ENCODE data around the gene CTF1.
"Not testable (repeated sequence)": the region's sequence is repeated elsewhere in the genome, so short reads cannot be mapped to it uniquely, and the experiment has no call there.

Gene CTF1

DNA sequence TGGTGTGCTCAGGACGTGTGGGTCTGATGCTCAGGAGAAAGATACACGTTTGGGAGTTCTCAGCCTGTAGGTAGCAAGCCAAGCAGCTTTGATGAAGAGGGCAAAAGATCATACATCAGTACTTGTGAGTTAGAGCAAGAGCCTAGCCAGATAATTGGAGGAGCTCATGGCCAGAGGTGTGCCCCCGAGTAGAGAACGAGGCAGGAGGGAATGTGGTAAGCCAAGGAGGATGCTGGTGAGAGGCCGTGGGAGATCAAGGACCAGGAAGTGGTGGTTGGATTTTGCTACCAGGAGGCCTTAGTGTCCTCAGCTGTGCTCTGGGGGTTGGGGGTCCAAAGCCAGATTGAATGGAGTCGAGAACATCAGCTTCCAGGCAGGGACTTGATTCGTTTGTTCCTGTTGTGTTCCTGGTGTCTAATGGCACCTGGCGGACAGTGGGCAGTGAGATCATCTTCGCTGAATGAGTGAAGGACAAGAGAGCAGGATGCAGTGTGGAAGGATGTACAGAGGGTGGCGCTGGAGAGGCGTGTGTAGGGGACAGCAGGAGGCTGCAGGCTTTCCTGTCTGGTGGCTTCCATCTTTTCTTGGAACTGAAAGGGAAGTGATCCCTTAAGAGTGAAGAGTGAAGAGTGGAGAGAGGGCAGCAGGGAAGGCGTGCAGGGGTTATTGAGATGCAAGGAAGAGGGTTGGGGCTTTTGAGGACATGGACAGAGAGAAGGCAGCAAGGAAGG, 38.6 kb downstream of the CTF1 start:
- DNase-seq: peak; percentile 70

- no peak for DNase-seq
Measured at GRCh38 chr16:30937692-30938091, 41.3 kb downstream of the CTF1 start.

DNA sequence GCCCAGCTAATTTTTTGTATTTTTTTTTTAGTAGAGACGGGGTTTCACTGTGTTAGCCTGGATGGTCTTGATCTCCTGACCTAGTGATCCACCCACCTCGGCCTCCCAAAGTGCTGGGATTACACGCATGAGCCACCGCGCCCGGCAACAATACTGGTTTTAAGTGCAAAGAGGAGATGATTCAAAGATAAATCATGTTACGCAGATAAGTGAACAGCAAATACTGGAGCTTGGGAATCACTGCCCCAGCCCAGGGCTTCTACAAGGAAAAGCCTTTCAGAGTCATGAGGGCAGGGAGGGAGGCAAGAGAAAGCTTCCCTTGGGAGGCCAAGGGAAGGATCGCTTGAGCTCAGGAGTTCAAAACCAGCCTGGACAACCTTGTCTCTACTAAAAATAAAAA, 43.2 kb downstream of the CTF1 start:
- DNase-seq: not testable (repeated sequence)

- DNase-seq: peak; percentile 76
Measured at GRCh38 chr16:30941600-30942425, 45.4 kb downstream of the CTF1 start.

GRCh38 chr16:30942426-30942806, 46.0 kb downstream of the CTF1 start:
- no peak for DNase-seq

DNA sequence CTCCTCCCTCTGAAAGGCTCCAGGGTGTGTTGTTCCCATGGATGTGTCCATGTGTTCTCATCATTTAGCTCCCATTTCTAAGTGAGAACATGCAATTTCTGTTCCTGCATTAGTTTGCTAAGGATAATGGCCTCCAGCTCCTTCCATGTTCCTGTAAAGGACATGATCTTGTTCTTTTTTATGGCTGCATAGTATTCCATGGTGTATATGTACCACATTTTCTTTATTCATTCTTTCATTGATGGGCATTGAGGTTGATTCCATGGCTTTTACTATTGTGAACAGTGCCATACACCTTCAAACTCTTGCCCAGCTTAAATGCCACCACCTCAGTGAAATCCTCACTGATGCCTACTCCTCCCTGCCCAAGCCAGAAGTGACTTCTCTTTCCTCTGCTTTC, 47.9 kb downstream of the CTF1 start:
- DNase-seq: no peak

GRCh38 chr16:30946671-30947540, 50.5 kb downstream of the CTF1 start:
- DNase-seq: no peak

DNA sequence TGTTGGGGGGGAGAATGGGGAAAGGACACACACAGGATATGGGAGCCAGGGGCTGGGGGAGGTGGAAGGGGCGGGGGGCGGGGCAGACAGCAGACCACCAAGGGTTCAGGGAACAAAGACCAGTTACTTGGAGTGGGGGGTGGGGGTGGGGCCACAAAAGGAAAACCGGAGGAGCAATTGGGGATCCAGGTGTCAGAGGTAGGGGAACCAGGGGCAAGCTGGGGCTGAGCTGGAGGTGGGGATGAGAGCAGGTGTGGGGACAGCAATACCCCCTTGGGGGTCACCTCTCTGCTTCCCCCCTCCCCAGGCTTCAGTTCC, 51.1 kb downstream of the CTF1 start:
- no peak for DNase-seq

GRCh38 chr16:30947859-30948666, 51.6 kb downstream of the CTF1 start:
- DNase-seq: peak; percentile 74

GRCh38 chr16:30948667-30949649, 52.5 kb downstream of the CTF1 start, which contains the start of gene ORAI3:
ORAI3 (plus strand) TSS chr16:30949068; CDS start chr16:30949290, 222 bp downstream.
- DNase-seq: peak; percentile 72

- peak; percentile 53 for DNase-seq
Measured at GRCh38 chr16:30949650-30950515, 53.5 kb downstream of the CTF1 start.

GRCh38 chr16:30950516-30951065, 54.2 kb downstream of the CTF1 start:
- DNase-seq: no peak

- DNase-seq: no peak
Measured at GRCh38 chr16:30951193-30951592, 54.8 kb downstream of the CTF1 start.

GRCh38 chr16:30951750-30952149, 55.3 kb downstream of the CTF1 start:
- no peak for DNase-seq

- no peak for DNase-seq
Measured at GRCh38 chr16:30953111-30953510, 56.7 kb downstream of the CTF1 start.
